ENCODE results near the gene TMEM240. TPM values are rescaled to one million over a fixed set of nuclear protein-coding genes. Genes with fewer than 3 reads are reported as not detected.
"Not testable (repeated sequence)": the region's sequence is repeated elsewhere in the genome, so short reads cannot be mapped to it uniquely, and the experiment has no call there.

The TMEM240 gene
- total and polyA plus RNA-seq, 8 donors, result 2.6 to 6.9 (median 4.3) TPM

DNA sequence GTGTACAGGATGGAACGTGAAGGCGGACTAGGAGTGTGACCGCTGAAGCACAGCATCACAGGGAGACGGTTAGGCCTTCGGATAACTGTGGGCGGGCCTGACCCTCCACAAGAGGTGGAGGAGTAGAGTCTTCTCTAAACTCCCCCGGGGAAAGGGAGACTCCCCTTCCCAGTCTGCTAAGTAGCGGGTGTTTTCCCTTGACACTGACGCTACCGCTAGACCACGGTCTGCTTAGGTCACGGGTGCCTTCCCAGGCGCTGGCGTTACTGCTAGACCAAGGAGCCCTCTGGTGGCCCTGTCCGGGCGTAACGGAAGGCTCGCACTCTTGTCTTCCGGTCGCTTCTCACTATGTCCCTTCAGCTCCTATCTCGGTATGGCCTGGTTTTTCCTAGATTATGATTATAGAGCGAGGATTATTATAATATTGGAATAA is 35.0 kb downstream of the TMEM240 start:
- H3K36me3 ChIP-seq; intact Hi-C loops (cut with DNase I); H3K27me3 ChIP-seq; H3K9me3 ChIP-seq: not testable (repeated sequence)
- peak; percentile 68 for ATAC-seq
- TF ChIP-seq, protein P1, sequence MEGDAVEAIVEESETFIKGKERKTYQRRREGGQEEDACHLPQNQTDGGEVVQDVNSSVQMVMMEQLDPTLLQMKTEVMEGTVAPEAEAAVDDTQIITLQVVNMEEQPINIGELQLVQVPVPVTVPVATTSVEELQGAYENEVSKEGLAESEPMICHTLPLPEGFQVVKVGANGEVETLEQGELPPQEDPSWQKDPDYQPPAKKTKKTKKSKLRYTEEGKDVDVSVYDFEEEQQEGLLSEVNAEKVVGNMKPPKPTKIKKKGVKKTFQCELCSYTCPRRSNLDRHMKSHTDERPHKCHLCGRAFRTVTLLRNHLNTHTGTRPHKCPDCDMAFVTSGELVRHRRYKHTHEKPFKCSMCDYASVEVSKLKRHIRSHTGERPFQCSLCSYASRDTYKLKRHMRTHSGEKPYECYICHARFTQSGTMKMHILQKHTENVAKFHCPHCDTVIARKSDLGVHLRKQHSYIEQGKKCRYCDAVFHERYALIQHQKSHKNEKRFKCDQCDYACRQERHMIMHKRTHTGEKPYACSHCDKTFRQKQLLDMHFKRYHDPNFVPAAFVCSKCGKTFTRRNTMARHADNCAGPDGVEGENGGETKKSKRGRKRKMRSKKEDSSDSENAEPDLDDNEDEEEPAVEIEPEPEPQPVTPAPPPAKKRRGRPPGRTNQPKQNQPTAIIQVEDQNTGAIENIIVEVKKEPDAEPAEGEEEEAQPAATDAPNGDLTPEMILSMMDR (IDR thresholded peaks at IDR 0.05), result peak in 1 of 2 donors; percentile 27
- Histone ChIP-seq H3K4me1 (peaks cover 0 to 19% of the 10 kb centered on the region in 2 donors), H3K27ac (peak overlapping the region; percentile 75 to 79), H3K4me3 (peak overlapping the region in 1 of 2 donors; percentile 13)
- peak in 2 of 4 donors; percentile 22 to 54 for DNase-seq

DNA sequence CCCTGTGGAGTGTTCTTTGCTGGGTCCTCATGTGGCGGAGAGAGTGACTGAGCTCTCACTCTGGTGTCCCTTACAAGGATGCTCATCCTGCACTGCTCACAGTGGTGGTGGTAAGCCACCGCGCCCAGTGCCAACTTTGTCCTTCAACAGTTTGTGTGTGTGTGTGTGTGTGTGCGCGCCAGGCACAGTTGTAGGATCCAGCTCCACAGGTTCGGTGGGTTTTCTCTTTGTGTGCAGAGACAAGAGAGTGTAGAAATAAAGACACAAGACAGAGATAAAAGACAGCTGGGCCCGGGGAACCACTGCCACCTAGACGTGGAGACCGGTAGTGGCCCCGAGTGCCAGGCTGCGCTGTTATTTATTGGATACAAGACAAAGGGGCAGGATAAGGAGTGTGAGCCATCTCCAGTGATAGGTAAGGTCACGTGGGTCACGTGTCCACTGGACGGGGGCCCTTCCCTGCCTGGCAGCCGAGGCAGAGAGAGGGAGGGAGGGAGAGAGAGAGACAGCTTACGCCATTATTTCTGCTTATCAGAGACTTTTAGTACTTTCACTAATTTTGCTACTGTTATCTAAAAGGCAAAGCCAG is 35.6 kb downstream of the TMEM240 start:
- intact Hi-C loops (cut with DNase I); H3K9me3 ChIP-seq; H3K36me3 ChIP-seq; H3K27me3 ChIP-seq: not testable (repeated sequence)
- H3K4me1 ChIP-seq, result peaks cover 0 to 18% of the 10 kb centered on the region in 2 donors
- peak overlapping the region in 1 of 2 donors; percentile 13 for H3K4me3 ChIP-seq
- ATAC-seq (peak; percentile 52), DNase-seq (peak in 3 of 4 donors; percentile 34 to 78 (median 58))
- TF ChIP-seq, protein P1 (IDR thresholded peaks at IDR 0.05), result peak; percentile 63 to 67
- H3K27ac ChIP-seq, result peak overlapping the region; percentile 75 to 79

DNA sequence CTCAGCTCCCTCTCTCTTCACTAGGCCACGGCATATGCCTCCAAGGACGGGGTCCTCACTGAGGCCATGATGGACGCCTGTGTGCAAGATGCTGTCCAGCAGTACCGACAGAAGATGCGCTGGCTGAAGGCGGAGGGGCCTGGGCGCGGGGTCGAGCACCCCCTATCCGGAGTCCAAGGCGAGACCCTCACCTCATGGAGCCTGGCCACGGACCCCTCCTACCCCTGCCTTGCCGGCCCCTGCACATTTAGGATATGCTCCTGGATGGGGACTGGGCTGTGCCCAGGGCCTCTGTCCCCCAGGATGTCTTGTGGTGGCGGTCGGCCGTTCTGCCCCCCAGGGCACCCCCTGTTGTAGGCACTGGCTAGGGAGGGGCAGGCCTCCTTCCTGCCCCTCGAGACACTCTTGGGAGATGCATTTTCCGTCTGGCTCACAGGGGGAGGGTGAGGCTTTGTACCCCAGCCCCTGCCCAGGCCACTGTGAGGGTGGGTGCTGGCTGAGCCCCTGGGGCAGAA is 44.9 kb downstream of the TMEM240 start:
- DNase-seq, result not testable (repeated sequence)

DNA sequence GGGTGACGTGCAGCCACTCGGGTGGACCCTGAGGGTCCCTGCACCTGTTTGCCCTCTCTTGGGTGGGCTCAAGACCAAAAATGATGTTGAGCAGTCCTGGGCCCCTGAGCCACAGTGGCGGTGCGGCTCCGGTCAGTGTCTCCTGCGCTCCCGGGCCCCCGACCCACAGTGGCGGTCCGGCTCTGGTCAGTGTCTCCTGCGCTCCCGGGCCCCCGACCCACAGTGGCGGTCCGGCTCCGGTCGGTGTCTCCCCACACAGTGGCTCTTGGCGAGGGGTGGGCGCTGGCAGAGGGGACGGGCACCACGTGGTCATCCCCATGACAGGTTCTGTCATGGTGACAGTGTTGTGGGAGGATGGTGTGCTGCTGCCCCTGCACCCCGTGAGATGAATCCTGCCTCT is 46.1 kb downstream of the TMEM240 start:
- H3K27ac ChIP-seq; intact Hi-C loops (cut with DNase I); H3K4me3 ChIP-seq; H3K4me1 ChIP-seq; H3K27me3 ChIP-seq; ATAC-seq; DNase-seq: not testable (repeated sequence)
- Histone ChIP-seq H3K36me3 (peaks cover 0 to 70% of the 10 kb centered on the region in 2 donors), H3K9me3 (peaks cover 0 to 20% of the 10 kb centered on the region in 2 donors)

More for the DNA sequence above, 44.9 kb downstream of the TMEM240 start:
- H3K4me1 ChIP-seq; ATAC-seq; H3K27ac ChIP-seq; intact Hi-C loops (cut with DNase I); H3K27me3 ChIP-seq; H3K4me3 ChIP-seq: not testable (repeated sequence)
- peaks cover 0 to 58% of the 10 kb centered on the region in 2 donors for H3K36me3 ChIP-seq
- peaks cover 0 to 20% of the 10 kb centered on the region in 2 donors for H3K9me3 ChIP-seq

DNA sequence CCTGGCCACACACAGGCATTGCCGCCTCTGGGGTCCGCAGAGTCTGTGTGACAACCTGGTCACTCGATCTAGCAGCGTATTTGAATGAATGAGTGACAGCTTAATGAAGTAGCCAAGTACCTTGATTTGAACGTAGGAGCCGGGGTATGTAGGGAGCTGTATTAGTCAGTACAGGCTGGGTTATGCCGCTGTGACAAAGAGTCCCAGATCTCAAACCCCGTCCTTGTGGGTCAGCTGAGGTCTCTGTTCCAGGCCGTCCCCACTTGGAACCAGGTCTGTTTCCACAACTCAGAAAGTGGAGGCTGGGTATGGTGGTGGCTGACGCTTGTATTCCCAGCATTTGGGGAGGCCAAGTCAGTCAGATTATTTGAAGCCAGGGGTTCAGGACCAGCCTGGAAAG is 48.8 kb downstream of the TMEM240 start:
- no peak for ATAC-seq
- no peak for DNase-seq
- intact Hi-C loops (cut with DNase I), result no loop called here
- Histone ChIP-seq H3K27me3 (no peaks in the 10 kb centered on the region), H3K4me3 (no peak overlapping the region), H3K36me3 (peaks cover 0 to 97% of the 10 kb centered on the region in 2 donors), H3K9me3 (peaks cover 0 to 20% of the 10 kb centered on the region in 2 donors), H3K4me1 (no peaks in the 10 kb centered on the region), H3K27ac (no peak overlapping the region)
- TF ChIP-seq, protein P1 (IDR thresholded peaks at IDR 0.05), result no peak

DNA sequence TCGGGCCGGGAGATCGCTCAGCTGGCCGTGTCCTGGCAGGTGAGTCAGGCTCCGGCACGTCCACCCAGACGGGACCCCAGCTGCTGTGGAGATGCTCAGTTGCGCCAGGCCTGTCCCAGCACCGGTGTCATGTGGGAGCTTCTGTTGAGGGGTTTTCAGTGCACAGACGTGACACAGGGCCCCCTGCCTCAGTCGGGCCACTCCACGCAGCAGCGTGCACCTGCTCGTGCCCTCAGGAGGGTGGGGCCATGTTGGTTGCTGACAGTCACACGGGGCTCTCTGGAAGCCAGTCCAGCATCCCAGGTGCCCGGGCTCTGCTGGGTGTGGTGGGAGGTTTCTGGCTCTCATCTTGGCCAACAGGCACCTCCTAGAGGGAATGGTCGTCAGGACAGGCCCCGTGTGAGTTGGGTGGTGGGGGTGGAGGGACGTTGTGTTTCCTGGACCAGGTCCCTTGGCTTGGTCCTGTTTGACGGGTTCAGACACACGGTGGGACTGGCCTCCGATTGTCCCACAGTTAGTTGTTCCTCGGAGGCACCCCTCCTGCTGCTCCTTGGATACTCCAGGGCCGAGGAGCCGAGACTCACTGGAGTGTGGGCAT is 49.7 kb downstream of the TMEM240 start:
- H3K4me1 ChIP-seq, result no peaks in the 10 kb centered on the region
- H3K27ac ChIP-seq, result no peak overlapping the region
- no peak overlapping the region for H3K4me3 ChIP-seq
- ATAC-seq, result no peak
- TF ChIP-seq, protein P1 (IDR thresholded peaks at IDR 0.05), result no peak
- H3K36me3 ChIP-seq, result peaks cover 0 to 99% of the 10 kb centered on the region in 2 donors
- no peak for DNase-seq
- peaks cover 0 to 20% of the 10 kb centered on the region in 2 donors for H3K9me3 ChIP-seq
- no peaks in the 10 kb centered on the region for H3K27me3 ChIP-seq
- intact Hi-C loops (cut with DNase I), result no loop called here

All from left lung (tissue), 10 donors.